ENCODE data around the gene PRRG4. TPM values are rescaled to one million over a fixed set of nuclear protein-coding genes. Genes with fewer than 3 reads are reported as not detected.
"Not testable (repeated sequence)": the region's sequence is repeated elsewhere in the genome, so short reads cannot be mapped to it uniquely, and the experiment has no call there.

The PRRG4 gene
- polyA plus RNA-seq, 3 donors: 0.54 to 2.0 (median 1.8) TPM

GRCh38 chr11:32870676-32871075 is 40.9 kb downstream of the PRRG4 start:
- WGBS, 3 donors: 47 to 51% (median 49%) methylated on average over 2 of the region's 2 CpGs
- H3K27ac ChIP-seq (ENCODE audit: low read depth, low read length): no peak overlapping the region

GRCh38 chr11:32874132-32874531 is 44.4 kb downstream of the PRRG4 start:
- H3K27ac ChIP-seq (ENCODE audit: low read depth, low read length): no peak overlapping the region

- H3K27ac ChIP-seq (ENCODE audit: low read depth, low read length): no peak overlapping the region
- WGBS, 3 donors: 59 to 68% (median 62%) methylated on average over 4 of the region's 4 CpGs
These were observed 51.6 kb downstream of the PRRG4 start for GRCh38 chr11:32881286-32881685.

GRCh38 chr11:32883421-32883820 is 53.7 kb downstream of the PRRG4 start:
- 80 to 90% (median 81%) methylated on average over 3 of the region's 3 CpGs for WGBS, 3 donors

GRCh38 chr11:32884023-32884422 is 54.3 kb downstream of the PRRG4 start:
- no peak overlapping the region for H3K27ac ChIP-seq (ENCODE audit: low read depth, low read length)
- WGBS, 3 donors: 59 to 92% (median 76%) methylated on average over 3 of the region's 3 CpGs

More at GRCh38 chr11:32883421-32883820, 53.7 kb downstream of the PRRG4 start:
- H3K27ac ChIP-seq (ENCODE audit: low read depth, low read length): no peak overlapping the region

- no peak overlapping the region for H3K27ac ChIP-seq (ENCODE audit: low read depth, low read length)
- 76 to 81% (median 77%) methylated on average over 3 of the region's 3 CpGs for WGBS, 3 donors
These were observed 55.1 kb downstream of the PRRG4 start for GRCh38 chr11:32884770-32885384.

GRCh38 chr11:32885556-32885955 is 55.8 kb downstream of the PRRG4 start:
- 87 to 95% (median 92%) methylated on average over 9 of the region's 9 CpGs for WGBS, 3 donors
- no peak overlapping the region for H3K27ac ChIP-seq (ENCODE audit: low read depth, low read length)

- WGBS, 3 donors: 83 to 89% (median 85%) methylated on average over 3 of the region's 3 CpGs
These were observed 56.5 kb downstream of the PRRG4 start for GRCh38 chr11:32886180-32886579.

GRCh38 chr11:32887707-32888383 is 58.1 kb downstream of the PRRG4 start:
- not testable (repeated sequence) for H3K27ac ChIP-seq (ENCODE audit: low read depth, low read length)
- WGBS, 3 donors: 94 to 95% (median 95%) methylated on average over 20 of the region's 20 CpGs

More at GRCh38 chr11:32886180-32886579, 56.5 kb downstream of the PRRG4 start:
- H3K27ac ChIP-seq (ENCODE audit: low read depth, low read length): no peak overlapping the region

- not testable (repeated sequence) for H3K27ac ChIP-seq (ENCODE audit: low read depth, low read length)
- WGBS, 3 donors: 93 to 97% (median 96%) methylated on average over 9 to 17 of the region's 17 CpGs
These were observed 58.6 kb downstream of the PRRG4 start for GRCh38 chr11:32888384-32888710.

GRCh38 chr11:32888805-32889204 is 59.1 kb downstream of the PRRG4 start:
- H3K27ac ChIP-seq (ENCODE audit: low read depth, low read length): no peak overlapping the region

- 52 to 61% (median 61%) methylated on average over 11 of the region's 11 CpGs for WGBS, 3 donors
- H3K27ac ChIP-seq (ENCODE audit: low read depth, low read length): no peak overlapping the region
These were observed 61.3 kb downstream of the PRRG4 start for GRCh38 chr11:32890843-32891656.

- 7 to 13% (median 12%) methylated on average over 10 of the region's 10 CpGs for WGBS, 3 donors
- H3K27ac ChIP-seq (ENCODE audit: low read depth, low read length): no peak overlapping the region
These were observed 62.1 kb downstream of the PRRG4 start for GRCh38 chr11:32891657-32892354.

- no peak within 1 kb of the TSS for H3K27ac ChIP-seq (ENCODE audit: low read depth, low read length)
- 0 to 1% (median 0%) methylated on average over 32 to 90 of the region's 91 CpGs for WGBS, 3 donors
These were observed 62.8 kb downstream of the PRRG4 start, which contains the start of gene QSER1 for GRCh38 chr11:32892355-32893092. Gene QSER1 (plus strand): TSS chr11:32892811. CDS start chr11:32893126, 315 bp downstream.

- WGBS, 3 donors: 0 to 2% (median 1%) methylated on average over 7 to 31 of the region's 32 CpGs
- no peak overlapping the region for H3K27ac ChIP-seq (ENCODE audit: low read depth, low read length)
These were observed 63.3 kb downstream of the PRRG4 start for GRCh38 chr11:32893093-32893342.

- no peak overlapping the region for H3K27ac ChIP-seq (ENCODE audit: low read depth, low read length)
- WGBS, 3 donors: 0 to 1% (median 0%) methylated on average over 57 to 66 of the region's 66 CpGs
These were observed 63.8 kb downstream of the PRRG4 start for GRCh38 chr11:32893343-32894148.

GRCh38 chr11:32894149-32894827 is 64.6 kb downstream of the PRRG4 start:
- H3K27ac ChIP-seq (ENCODE audit: low read depth, low read length): no peak overlapping the region
- WGBS, 3 donors: 2 to 6% (median 5%) methylated on average over 14 of the region's 14 CpGs

All from adipose tissue (tissue), 3 donors.